ENCODE results near the gene IL34.

Gene IL34

DNA sequence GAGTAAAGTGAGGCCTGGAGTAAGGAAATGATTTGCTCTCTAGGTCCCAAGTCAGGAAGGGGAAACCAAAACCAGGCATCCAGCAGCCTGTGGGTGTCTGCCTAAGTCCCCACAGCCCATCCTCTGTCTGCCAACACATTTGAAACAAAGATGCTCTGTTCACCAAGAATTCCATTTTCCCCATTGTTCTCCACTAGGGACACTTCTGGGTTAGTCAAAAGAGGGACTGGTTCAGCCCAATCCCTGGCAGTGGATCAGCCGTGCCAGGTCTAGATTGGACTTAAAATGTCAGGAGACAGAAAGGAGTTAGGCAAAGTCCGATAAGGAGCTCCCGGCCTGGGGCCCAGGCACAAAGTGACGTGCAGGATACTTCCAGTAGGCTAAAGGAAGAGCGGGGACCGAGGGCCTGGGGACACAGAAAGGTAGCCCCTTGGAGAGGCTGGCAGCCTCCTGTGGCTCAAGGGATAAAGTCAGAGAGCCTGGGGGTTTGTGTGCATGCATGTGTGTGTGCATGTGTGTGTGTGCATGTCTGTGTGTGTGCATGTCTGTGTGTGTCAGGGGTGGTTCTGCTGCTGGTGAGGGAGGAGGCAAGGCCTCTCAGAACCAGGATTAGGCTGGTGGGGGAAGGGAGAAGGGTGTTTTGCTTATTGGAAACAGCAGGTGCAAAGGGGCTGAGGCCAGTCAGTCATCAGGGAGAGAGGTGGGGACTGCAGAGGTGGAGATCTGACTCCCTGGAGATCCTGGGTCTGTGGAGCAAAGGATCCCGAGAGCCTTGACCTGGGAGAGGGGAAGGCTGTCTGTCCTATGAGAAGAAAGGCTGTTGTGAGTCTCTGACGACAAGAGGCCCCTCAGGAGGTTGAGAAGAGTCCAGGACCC, 41.7 kb upstream of the IL34 start:
- DNase-seq (ENCODE audit: low spot score) = no peak
- TF ChIP-seq CTCF (IDR thresholded peaks at IDR 0.05) = no peak
- Histone ChIP-seq H3K27ac (no peak overlapping the region), H3K4me3 (no peak overlapping the region)

DNA sequence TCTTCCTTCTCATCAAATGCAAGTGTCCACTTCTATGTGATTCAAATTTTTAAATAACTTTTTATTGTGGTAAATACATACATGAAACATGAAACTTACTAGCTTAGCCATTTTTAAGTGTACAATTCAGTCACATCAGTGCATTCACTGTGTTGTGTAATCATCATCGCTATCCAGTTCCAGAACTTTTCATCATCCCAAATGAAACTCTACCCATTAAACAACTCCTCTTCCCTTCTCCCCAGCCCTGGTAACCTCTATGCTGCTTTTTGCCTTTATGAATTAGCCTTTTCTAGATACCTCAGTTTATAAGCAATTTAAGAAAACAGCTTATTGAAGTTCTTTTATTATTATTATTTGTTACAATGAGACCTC, 41.1 kb upstream of the IL34 start:
- Histone ChIP-seq H3K4me3 (no peak overlapping the region), H3K27ac (no peak overlapping the region)
- TF ChIP-seq CTCF (IDR thresholded peaks at IDR 0.05) = no peak
- DNase-seq (ENCODE audit: low spot score) = no peak

DNA sequence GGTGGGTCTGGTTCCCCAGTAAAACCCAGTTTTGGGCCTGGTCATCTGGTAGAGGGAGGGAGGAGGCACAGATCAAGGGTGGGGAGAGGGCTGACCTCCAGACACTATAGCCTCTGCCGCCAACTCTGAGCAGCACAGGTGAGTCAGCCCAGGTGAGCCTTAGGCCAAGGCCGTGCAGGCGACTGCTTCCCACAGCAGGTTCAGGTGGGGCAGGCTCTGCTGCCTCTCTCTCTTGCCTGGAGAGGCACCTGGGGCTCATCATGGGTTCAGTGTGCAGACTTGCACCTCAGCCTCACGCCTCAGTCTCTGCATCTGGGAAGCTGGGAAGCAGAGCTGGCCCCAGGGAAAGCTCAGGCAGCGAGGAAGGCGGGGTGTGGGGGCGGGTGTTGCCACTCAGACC, 37.8 kb upstream of the IL34 start:
- DNase-seq (ENCODE audit: low spot score) = no peak
- TF ChIP-seq CTCF (IDR thresholded peaks at IDR 0.05) = no peak
- no peak overlapping the region for H3K4me3 ChIP-seq
- H3K27ac ChIP-seq = no peak overlapping the region

DNA sequence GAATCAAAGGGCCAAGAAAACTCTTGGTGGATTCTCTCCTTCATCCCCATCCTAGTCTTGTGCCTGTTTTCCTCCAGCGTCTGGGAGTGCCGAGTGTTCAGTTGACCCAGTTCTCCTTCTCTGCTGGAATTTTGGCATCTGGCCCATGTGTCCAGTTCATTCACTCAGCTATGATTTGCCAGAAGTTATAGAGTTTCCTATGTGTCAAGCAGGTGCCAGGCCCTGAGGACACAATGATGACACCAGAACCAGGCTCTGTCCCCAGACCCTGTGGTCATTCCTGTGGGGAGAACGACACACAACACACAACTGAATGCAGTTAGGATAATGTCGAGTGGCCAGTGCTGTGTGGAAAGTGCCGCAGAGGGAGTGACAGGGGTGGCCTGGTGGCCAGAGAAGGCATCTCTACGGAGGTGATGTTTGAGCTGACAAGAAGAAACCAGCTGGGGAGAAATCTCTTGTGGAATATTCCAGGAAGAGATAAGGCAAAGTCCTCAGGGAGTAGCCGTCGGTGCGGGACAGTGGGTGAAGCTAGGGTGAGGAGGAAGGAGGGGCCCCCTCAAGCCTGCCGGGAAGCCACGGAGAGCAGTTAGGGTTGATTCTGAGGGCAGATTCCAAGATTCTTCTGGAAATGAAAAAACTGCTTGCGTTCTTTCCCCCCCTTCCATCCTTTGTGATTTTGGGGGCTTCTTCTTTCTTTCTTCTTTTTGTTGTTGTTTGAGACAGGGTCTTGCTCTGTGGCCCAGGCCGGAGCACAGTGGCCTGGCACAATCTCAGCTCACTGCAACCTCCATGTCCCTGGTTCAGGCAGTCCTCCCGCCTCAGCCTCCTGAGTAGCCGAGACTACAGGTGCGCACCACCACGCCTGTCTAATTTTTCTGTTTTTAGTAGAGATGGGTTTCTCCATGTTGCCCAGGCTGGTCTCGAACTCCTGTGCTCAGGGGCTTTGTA, 35.8 kb upstream of the IL34 start:
- no peak for DNase-seq (ENCODE audit: low spot score)
- peak overlapping the region; percentile 34 for H3K4me3 ChIP-seq
- TF ChIP-seq CTCF (IDR thresholded peaks at IDR 0.05) = no peak
- peak overlapping the region in 1 of 2 donors; percentile 17 for H3K27ac ChIP-seq

DNA sequence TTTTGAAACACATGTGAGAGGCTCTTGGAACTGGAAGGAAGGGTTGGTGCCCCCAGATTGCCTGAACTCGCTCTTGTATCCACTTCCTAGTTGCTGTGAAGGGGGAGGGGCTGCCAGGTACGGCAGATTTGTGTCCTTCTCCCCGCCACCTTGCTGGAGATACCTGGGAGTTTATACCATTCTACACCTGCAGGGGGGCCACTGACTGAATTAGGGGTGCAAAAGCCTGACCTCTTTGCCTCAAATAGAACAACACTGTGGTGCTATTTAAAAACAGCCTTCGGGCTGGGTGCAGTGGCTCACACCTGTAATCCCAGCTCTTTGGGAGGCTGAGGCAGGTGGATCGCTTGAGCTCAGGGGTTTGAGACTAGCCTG, 35.1 kb upstream of the IL34 start:
- Histone ChIP-seq H3K4me3 (no peak overlapping the region), H3K27ac (no peak overlapping the region)
- DNase-seq (ENCODE audit: low spot score) = no peak
- TF ChIP-seq CTCF (IDR thresholded peaks at IDR 0.05) = no peak

GRCh38 chr16:70611785-70612303, 34.5 kb upstream of the IL34 start:
- no peak for TF ChIP-seq CTCF (IDR thresholded peaks at IDR 0.05)
- Histone ChIP-seq H3K4me3 (no peak overlapping the region), H3K27ac (no peak overlapping the region)
- no peak for DNase-seq (ENCODE audit: low spot score)
